HepG2 (cell line): Measurements from ENCODE around the gene ASB3. TPM values are rescaled to one million over a fixed set of nuclear protein-coding genes. Genes with fewer than 3 reads are reported as not detected.

Experiments
- DDIT3 ChIP-seq: sonication (generic); formaldehyde crosslinking; IDR thresholded peaks from 2 replicates; pipeline ENCODE4 v1.4.0; 2020; ENCODE audit warnings: mild to moderate bottlenecking, missing genetic modification reagents
- DMAP1 ChIP-seq: IDR thresholded peaks from 2 replicates; pipeline ENCODE4 v1.6.1; 2016
- ELF1 ChIP-seq: sonication (generic); formaldehyde crosslinking; IDR thresholded peaks from 2 replicates; pipeline ENCODE4 v1.4.0; 2020; ENCODE audit warnings: missing genetic modification reagents
- EZH2 ChIP-seq: conservative IDR thresholded peaks from 2 replicates; pipeline ENCODE4 v1.6.1; 2012; ENCODE audit warnings: mild to moderate bottlenecking, low read depth, low read length, moderate library complexity
- JUND ChIP-seq: sonication (generic); formaldehyde crosslinking; IDR thresholded peaks from 2 replicates; pipeline ENCODE4 v1.8.0; 2022; ENCODE audit warnings: mild to moderate bottlenecking, missing genetic modification reagents
- KDM5A ChIP-seq: fragments of 200-600 bp; sonication (generic); IDR thresholded peaks from 2 replicates; pipeline ENCODE4 v1.7.0; 2018; ENCODE audit warnings: antibody characterized with exemption, mild to moderate bottlenecking, low read length, borderline replicate concordance
- NFKB2 ChIP-seq: sonication (generic); formaldehyde crosslinking; IDR thresholded peaks from 2 replicates; pipeline ENCODE4 v1.4.0; 2020; ENCODE audit warnings: missing genetic modification reagents, borderline replicate concordance
- PHF8 ChIP-seq: sonication (generic); formaldehyde crosslinking; IDR thresholded peaks from 2 replicates; pipeline ENCODE4 v1.5.0; 2020; ENCODE audit warnings: missing genetic modification reagents
- RORA ChIP-seq: sonication (generic); formaldehyde crosslinking; IDR thresholded peaks from 2 replicates; pipeline ENCODE4 v1.5.0; 2020; ENCODE audit warnings: mild to moderate bottlenecking, missing genetic modification reagents, moderate library complexity
- ZBTB10 ChIP-seq: sonication (generic); formaldehyde crosslinking; IDR thresholded peaks from 2 replicates; pipeline ENCODE4 v1.4.0; 2020; ENCODE audit warnings: missing genetic modification reagents, borderline replicate concordance
- ZFP37 ChIP-seq: sonication (generic); formaldehyde crosslinking; IDR thresholded peaks from 2 replicates; pipeline ENCODE4 v1.4.0; 2020; ENCODE audit warnings: missing genetic modification reagents, borderline replicate concordance
- ZFY ChIP-seq: sonication (generic); formaldehyde crosslinking; IDR thresholded peaks from 2 replicates; pipeline ENCODE4 v1.4.0; 2020; ENCODE audit warnings: missing genetic modification reagents
- ZNF138 ChIP-seq: sonication (generic); formaldehyde crosslinking; IDR thresholded peaks from 2 replicates; pipeline ENCODE4 v1.5.0; 2020; ENCODE audit warnings: mild to moderate bottlenecking, low read depth, missing genetic modification reagents
- ZNF253 ChIP-seq: sonication (generic); formaldehyde crosslinking; IDR thresholded peaks from 2 replicates; pipeline ENCODE4 v1.8.0; 2022; ENCODE audit warnings: mild to moderate bottlenecking, missing genetic modification reagents, borderline replicate concordance
- ZNF331 ChIP-seq: sonication (generic); formaldehyde crosslinking; IDR thresholded peaks from 2 replicates; pipeline ENCODE4 v1.4.0; 2020; ENCODE audit warnings: missing genetic modification reagents
- ZNF350 ChIP-seq: sonication (generic); formaldehyde crosslinking; IDR thresholded peaks from 2 replicates; pipeline ENCODE4 v1.4.0; 2020; ENCODE audit warnings: mild to moderate bottlenecking, low read depth, missing genetic modification reagents, borderline replicate concordance
- ZNF614 ChIP-seq: IDR thresholded peaks from 2 replicates; pipeline ENCODE4 v1.6.1; 2018; ENCODE audit warnings: missing biosample characterization, missing genetic modification reagents, inconsistent platforms, borderline replicate concordance
- ZNF720 ChIP-seq: sonication (generic); formaldehyde crosslinking; IDR thresholded peaks from 2 replicates; pipeline ENCODE4 v1.4.0; 2020; ENCODE audit warnings: missing genetic modification reagents
- ZNF749 ChIP-seq: sonication (generic); formaldehyde crosslinking; IDR thresholded peaks from 2 replicates; pipeline ENCODE4 v1.8.0; 2022; ENCODE audit warnings: mild to moderate bottlenecking, missing genetic modification reagents, moderate library complexity, borderline replicate concordance
- ZNF766 ChIP-seq: sonication (generic); formaldehyde crosslinking; IDR thresholded peaks from 2 replicates; pipeline ENCODE4 v1.5.0; 2020; ENCODE audit warnings: missing genetic modification reagents, borderline replicate concordance
- polyA plus RNA-seq, 8 experiments: library from polyadenylated mRNA; depleted of rRNA in 3 of 8; stranded (reverse) in 7 of 8; unstranded in 1 of 8; fragments of >200 nt; fragmentation: Illumina TruSeq in 4 of 8; extraction: Trizol in 4 of 8; gene quantifications; 2 replicates each; pipeline versions ENCODE4 v1.2.1 to v1.2.3, GENCODE V29; 2011 to 2016; ENCODE audit warnings: low read depth in 4 of 8, missing spikeins in 1 of 8, mixed read lengths in 1 of 8; ENCODE audit not compliant: insufficient read depth in 1 of 8
- total RNA-seq, 5 experiments: library from RNA; depleted of rRNA; stranded (reverse); fragments of >200 nt; fragmentation: Illumina TruSeq; extraction: Trizol; gene quantifications; 2 replicates each; pipeline ENCODE4 v1.2.3, GENCODE V29; 2016; ENCODE audit warnings: low read depth in 1 of 5
- TF ChIP-seq, protein P1 (sequence below): sonication (generic); formaldehyde crosslinking; IDR thresholded peaks from 2 replicates; pipeline ENCODE4 v1.5.1; 2020; ENCODE audit warnings: mild to moderate bottlenecking, missing genetic modification reagents, moderate library complexity

Gene ASB3
- total and polyA plus RNA-seq, 2 of the 13 experiments (the other 11 are each of a cell fraction or from before 2014, with no cell fraction given) = 40.1 to 41.8 TPM

DNA sequence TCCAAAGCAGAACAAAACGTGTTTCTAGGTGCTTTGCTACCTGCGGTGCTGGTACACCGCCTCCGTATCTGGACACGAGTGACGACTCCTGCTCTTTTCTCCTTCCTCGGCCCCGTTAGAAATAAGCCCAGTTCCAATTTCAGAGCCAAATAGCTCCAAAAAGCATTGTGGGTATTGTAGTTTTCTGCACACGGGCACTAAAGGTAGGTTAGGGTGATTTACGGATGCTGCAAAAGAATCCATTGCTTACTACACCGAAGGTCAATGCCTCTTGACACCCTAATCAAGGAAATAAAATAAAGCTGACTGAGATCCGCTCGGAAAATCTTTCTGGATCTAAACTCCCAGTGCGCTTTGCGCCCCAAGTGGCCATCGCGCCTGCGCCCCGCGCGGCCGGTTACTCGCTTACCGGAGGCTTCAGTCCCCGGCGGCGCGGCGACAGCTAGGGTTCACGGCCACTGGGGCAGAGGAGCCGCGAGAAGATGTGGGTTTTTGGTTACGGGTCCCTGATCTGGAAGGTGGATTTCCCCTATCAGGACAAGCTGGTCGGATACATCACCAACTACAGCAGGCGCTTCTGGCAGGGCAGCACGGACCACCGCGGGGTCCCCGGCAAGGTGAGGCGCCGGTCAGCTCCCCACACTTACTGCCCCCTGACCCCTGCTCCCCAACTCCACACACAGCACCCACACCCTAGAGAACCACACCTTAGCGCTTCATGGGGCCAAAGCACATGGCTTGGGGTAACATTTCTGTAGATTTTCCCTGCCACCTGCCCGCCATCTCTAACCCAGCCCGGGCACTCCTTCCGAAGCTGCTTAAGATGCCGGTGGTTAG, 19.1 kb downstream of the ASB3 start, which contains the start of gene CHAC2 (continued):
- TF ChIP-seq, protein P1, sequence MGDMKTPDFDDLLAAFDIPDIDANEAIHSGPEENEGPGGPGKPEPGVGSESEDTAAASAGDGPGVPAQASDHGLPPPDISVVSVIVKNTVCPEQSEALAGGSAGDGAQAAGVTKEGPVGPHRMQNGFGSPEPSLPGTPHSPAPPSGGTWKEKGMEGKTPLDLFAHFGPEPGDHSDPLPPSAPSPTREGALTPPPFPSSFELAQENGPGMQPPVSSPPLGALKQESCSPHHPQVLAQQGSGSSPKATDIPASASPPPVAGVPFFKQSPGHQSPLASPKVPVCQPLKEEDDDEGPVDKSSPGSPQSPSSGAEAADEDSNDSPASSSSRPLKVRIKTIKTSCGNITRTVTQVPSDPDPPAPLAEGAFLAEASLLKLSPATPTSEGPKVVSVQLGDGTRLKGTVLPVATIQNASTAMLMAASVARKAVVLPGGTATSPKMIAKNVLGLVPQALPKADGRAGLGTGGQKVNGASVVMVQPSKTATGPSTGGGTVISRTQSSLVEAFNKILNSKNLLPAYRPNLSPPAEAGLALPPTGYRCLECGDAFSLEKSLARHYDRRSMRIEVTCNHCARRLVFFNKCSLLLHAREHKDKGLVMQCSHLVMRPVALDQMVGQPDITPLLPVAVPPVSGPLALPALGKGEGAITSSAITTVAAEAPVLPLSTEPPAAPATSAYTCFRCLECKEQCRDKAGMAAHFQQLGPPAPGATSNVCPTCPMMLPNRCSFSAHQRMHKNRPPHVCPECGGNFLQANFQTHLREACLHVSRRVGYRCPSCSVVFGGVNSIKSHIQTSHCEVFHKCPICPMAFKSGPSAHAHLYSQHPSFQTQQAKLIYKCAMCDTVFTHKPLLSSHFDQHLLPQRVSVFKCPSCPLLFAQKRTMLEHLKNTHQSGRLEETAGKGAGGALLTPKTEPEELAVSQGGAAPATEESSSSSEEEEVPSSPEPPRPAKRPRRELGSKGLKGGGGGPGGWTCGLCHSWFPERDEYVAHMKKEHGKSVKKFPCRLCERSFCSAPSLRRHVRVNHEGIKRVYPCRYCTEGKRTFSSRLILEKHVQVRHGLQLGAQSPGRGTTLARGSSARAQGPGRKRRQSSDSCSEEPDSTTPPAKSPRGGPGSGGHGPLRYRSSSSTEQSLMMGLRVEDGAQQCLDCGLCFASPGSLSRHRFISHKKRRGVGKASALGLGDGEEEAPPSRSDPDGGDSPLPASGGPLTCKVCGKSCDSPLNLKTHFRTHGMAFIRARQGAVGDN (CRISPR knock-in tag) = peak; percentile 88
- TF ChIP-seq ZNF766 = no peak
- TF ChIP-seq ZNF253 (CRISPR knock-in tag) = no peak
- no peak for TF ChIP-seq ZNF138 (CRISPR knock-in tag)
- TF ChIP-seq JUND (CRISPR knock-in tag) = no peak
- peak; percentile 56 for TF ChIP-seq ZFY (CRISPR knock-in tag)
- TF ChIP-seq EZH2 = no peak
- TF ChIP-seq ZNF720 (CRISPR knock-in tag) = no peak
- TF ChIP-seq RORA (CRISPR knock-in tag) = no peak
- TF ChIP-seq ZNF614 (CRISPR knock-in tag) = no peak
- peak; percentile 54 for TF ChIP-seq ELF1 (CRISPR knock-in tag)
- TF ChIP-seq ZFP37 (CRISPR knock-in tag) = no peak
- peak; percentile 82; the same call in 1 of the 2 replicates for TF ChIP-seq ZBTB10 (CRISPR knock-in tag)
- TF ChIP-seq KDM5A = peak; percentile 69; the same call in 1 of the 2 replicates
- TF ChIP-seq ZNF749 (CRISPR knock-in tag) = 0 out of 2 replicates have a peak, but pooled peaks have one; percentile 67
- peak; percentile 66; the same call in 1 of the 2 replicates for TF ChIP-seq DMAP1
- TF ChIP-seq NFKB2 (CRISPR knock-in tag) = peak; percentile 77; the same call in 1 of the 2 replicates
- peak; percentile 69 for TF ChIP-seq PHF8
- TF ChIP-seq ZNF331 (CRISPR knock-in tag) = peak; percentile 21; the same call in 1 of the 2 replicates
- no peak for TF ChIP-seq DDIT3 (CRISPR knock-in tag)
- peak; percentile 89 for TF ChIP-seq ZNF350 (CRISPR knock-in tag)
